Measurements from ENCODE around the gene MED9. TPM values are rescaled to one million over a fixed set of nuclear protein-coding genes. Genes with fewer than 3 reads are reported as not detected.
"Not testable (repeated sequence)": the region's sequence is repeated elsewhere in the genome, so short reads cannot be mapped to it uniquely, and the experiment has no call there.

The MED9 gene
- polyA plus RNA-seq, 1 of the 3 experiments (the other 2 are of a cell fraction), result 10.1 TPM

GRCh38 chr17:17454276-17454675, 22.5 kb upstream of the MED9 start:
- Histone ChIP-seq H3K9ac (no peak overlapping the region), H3K36me3 (replicated peaks in 1 of 2; ENCODE audit: control insufficient read depth in 1 of 2, insufficient read depth in 2 of 2, low read length in 1 of 2) (no peaks in the 10 kb centered on the region), H3F3A (replicated peaks; ENCODE audit: insufficient read depth) (no peaks in the 10 kb centered on the region), H4K20me1 (ENCODE audit: insufficient read depth) (no peaks in the 10 kb centered on the region), H3K4me3 (ENCODE audit: low read depth in 2 of 2, low read length in 1 of 2) (no peak overlapping the region), H3K9me2 (no peaks in the 10 kb centered on the region), H3K4me1 (ENCODE audit: control insufficient read depth in 1 of 2, insufficient read depth in 2 of 2, low read depth in 1 of 2, low read length in 1 of 2) (no peaks in the 10 kb centered on the region), H3K27me3 (ENCODE audit: insufficient read depth) (no peaks in the 10 kb centered on the region), H3K9me3 (no peaks in the 10 kb centered on the region), H3K4me2 (no peak overlapping the region), H3K27ac (ENCODE audit: low read depth in 2 of 2, low read length in 1 of 2) (no peak overlapping the region), H2AFZ (ENCODE audit: low read depth) (no peak overlapping the region), H3K79me2 (ENCODE audit: insufficient read depth) (no peaks in the 10 kb centered on the region)
- POLR2A ChIA-PET, result no interaction called here
- 15% methylated on average over 1 of the region's 1 CpG for WGBS (ENCODE audit: low lambda C conversion rate)
- CTCF ChIA-PET, result interaction anchor here (1.2 kb wide), 1 partner anchor 18 kb away, joined by 4 read pairs; no protein-coding TSS in a partner anchor
- TF ChIP-seq FOSL2 (IDR thresholded peaks at IDR 0.05; ENCODE audit: borderline replicate concordance, low read depth) (no peak), RFX5 (IDR thresholded peaks at IDR 0.05; ENCODE audit: low read length) (no peak), NRF1 (IDR thresholded peaks at IDR 0.05; ENCODE audit: low read depth, low read length) (no peak), EZH2phosphoT487 (IDR thresholded peaks at IDR 0.05; ENCODE audit: borderline replicate concordance, low read depth) (no peak), CHD2 (IDR thresholded peaks at IDR 0.05; ENCODE audit: low read length, partially characterized antibody) (no peak), MEF2A (IDR thresholded peaks at IDR 0.05; ENCODE audit: borderline replicate concordance, low read depth) (no peak), IRF3 (IDR thresholded peaks at IDR 0.05; ENCODE audit: low read depth, low read length) (no peak), RXRA (IDR thresholded peaks at IDR 0.05; ENCODE audit: borderline replicate concordance, low read depth) (no peak), ZBTB33 (IDR thresholded peaks at IDR 0.05; ENCODE audit: borderline replicate concordance, low read depth) (no peak), FOXJ3 (CRISPR knock-in tag; IDR thresholded peaks at IDR 0.05) (no peak), TCF12 (IDR thresholded peaks at IDR 0.05) (no peak), GATA2 (CRISPR knock-in tag; IDR thresholded peaks at IDR 0.05) (no peak), RCOR1 (IDR thresholded peaks at IDR 0.05; ENCODE audit: low read length) (no peak), TAF1 (IDR thresholded peaks at IDR 0.05; ENCODE audit: borderline replicate concordance, low read depth, low read length) (no peak), CTCF (IDR thresholded peaks at IDR 0.05) (no peak), FOXM1 (IDR thresholded peaks at IDR 0.05; ENCODE audit: low read depth) (no peak), SMC3 (IDR thresholded peaks at IDR 0.05; ENCODE audit: low read depth, low read length) (no peak), YY1 (IDR thresholded peaks at IDR 0.05; ENCODE audit: low read depth) (no peak)
- TF ChIP-seq, protein P1, sequence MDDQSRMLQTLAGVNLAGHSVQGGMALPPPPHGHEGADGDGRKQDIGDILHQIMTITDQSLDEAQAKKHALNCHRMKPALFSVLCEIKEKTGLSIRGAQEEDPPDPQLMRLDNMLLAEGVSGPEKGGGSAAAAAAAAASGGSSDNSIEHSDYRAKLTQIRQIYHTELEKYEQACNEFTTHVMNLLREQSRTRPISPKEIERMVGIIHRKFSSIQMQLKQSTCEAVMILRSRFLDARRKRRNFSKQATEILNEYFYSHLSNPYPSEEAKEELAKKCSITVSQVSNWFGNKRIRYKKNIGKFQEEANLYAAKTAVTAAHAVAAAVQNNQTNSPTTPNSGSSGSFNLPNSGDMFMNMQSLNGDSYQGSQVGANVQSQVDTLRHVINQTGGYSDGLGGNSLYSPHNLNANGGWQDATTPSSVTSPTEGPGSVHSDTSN (IDR thresholded peaks at IDR 0.05), result no peak
- TF ChIP-seq, protein P2, sequence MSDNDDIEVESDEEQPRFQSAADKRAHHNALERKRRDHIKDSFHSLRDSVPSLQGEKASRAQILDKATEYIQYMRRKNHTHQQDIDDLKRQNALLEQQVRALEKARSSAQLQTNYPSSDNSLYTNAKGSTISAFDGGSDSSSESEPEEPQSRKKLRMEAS (IDR thresholded peaks at IDR 0.05; ENCODE audit: low read depth), result no peak
- no peak for DNase-seq

GRCh38 chr17:17454700-17455099, 22.1 kb upstream of the MED9 start:
- WGBS (ENCODE audit: low lambda C conversion rate), result no CpG with 5 or more reads among the region's 1 CpG
- H3K9me2 ChIP-seq; H3K27ac ChIP-seq (ENCODE audit: low read depth in 2 of 2, low read length in 1 of 2); H3K4me2 ChIP-seq; DNase-seq; H3K36me3 ChIP-seq (replicated peaks in 1 of 2; ENCODE audit: control insufficient read depth in 1 of 2, insufficient read depth in 2 of 2, low read length in 1 of 2); H3K27me3 ChIP-seq (ENCODE audit: insufficient read depth); H3K9ac ChIP-seq; H3K9me3 ChIP-seq; H3K4me3 ChIP-seq (ENCODE audit: low read depth in 2 of 2, low read length in 1 of 2); H3K79me2 ChIP-seq (ENCODE audit: insufficient read depth); H3F3A ChIP-seq (replicated peaks; ENCODE audit: insufficient read depth); H2AFZ ChIP-seq (ENCODE audit: low read depth); H4K20me1 ChIP-seq (ENCODE audit: insufficient read depth); POLR2A ChIA-PET; H3K4me1 ChIP-seq (ENCODE audit: control insufficient read depth in 1 of 2, insufficient read depth in 2 of 2, low read depth in 1 of 2, low read length in 1 of 2): not testable (repeated sequence)
- CTCF ChIA-PET, result interaction anchor here (0.8 kb wide), 1 partner anchor 1926 kb away, joined by 4 read pairs; no protein-coding TSS in a partner anchor
